Peyer's patch (tissue), 4 donors: Measurements from ENCODE around the gene DPH2.

Experiments used
- CTCF ChIP-seq, 6 experiments: fragments of 450-650 bp in 4 of 6; fragments of 200-600 bp in 2 of 6; sonication (generic) in 1 of 6; IDR thresholded peaks; one replicate each; pipeline ENCODE4 v1.5.1; 2017 to 2019; ENCODE audit warnings: antibody characterized with exemption in 6 of 6, mild to moderate bottlenecking in 3 of 6, moderate library complexity in 1 of 6
- POLR2A ChIP-seq, 2 donors: fragments of 450-650 bp; IDR thresholded peaks; one replicate each; pipeline ENCODE4 v1.5.1; 2017; ENCODE audit warnings: antibody characterized with exemption in 2 of 2, mild to moderate bottlenecking in 2 of 2, moderate library complexity in 2 of 2

- TF ChIP-seq CTCF (IDR thresholded peaks at IDR 0.05) (no peak), POLR2A (IDR thresholded peaks at IDR 0.05) (no peak)
These were observed 16.4 kb upstream of the DPH2 start for GRCh38 chr1:43953361-43953760.
